Measurements from ENCODE around the gene KLHL6.
"Not testable (repeated sequence)": the region's sequence is repeated elsewhere in the genome, so short reads cannot be mapped to it uniquely, and the experiment has no call there.

KLHL6 gene

DNA sequence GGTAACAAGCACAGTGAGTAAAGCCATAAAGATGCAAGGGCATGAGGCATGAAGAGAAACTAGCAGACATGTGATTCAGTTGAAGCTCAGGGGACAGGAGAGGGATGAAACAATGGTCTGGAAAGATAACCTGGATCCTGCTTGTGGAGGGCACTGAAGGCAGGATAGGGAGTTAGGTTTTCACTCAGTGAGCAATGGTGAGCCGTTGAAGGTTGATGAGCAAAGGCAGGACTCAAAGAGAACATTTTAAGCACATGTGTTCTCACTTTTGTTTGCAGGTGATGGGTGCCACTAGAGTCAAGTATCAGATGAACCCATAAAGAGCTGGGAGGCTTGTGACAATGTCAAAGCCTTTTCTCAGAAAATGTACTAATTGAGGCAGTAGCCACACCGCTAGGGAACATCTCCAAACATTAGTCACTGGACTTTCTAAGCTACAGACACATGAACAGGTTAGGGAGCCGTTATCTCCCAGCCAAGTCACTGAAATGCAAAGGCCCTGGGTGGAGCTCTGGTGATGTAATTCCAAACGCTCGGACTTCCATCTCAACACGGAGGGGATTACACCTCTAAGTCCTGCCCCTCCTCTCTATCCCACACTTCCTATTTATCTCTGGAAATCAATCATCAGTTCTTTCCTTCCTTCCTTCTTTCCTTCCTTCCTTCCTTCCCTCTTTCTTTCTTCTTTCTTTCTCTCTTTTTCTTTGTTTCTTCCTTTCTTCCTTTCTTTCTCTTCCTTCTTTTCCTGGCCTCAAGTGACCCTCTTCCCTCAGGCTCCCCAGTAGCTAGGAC is 22.7 kb downstream of the KLHL6 start:
- DNase-seq (ENCODE audit: low spot score): no peak

DNA sequence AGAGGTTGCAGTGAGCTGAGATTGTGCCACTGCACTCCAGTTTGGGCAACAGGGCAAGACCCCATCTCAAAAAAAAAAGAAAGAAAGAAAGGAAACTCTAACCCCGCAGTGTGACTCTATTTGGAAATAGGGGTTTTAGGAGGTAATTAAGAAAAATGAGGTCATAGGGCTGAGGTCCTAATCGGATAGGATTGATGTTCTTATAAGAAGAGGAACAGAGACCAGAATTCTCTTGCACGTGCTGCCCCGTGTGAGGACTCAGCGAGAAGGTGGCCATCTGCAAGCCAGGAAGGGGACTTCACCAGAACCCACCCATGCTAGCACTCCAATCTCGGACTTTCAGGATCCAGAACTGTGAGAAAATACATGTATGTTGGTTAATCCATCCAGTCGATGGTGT is 25.8 kb downstream of the KLHL6 start:
- DNase-seq (ENCODE audit: low spot score): no peak

- no peak for DNase-seq (ENCODE audit: low spot score)
Observed at GRCh38 chr3:183529185-183529584, 26.3 kb downstream of the KLHL6 start.

DNA sequence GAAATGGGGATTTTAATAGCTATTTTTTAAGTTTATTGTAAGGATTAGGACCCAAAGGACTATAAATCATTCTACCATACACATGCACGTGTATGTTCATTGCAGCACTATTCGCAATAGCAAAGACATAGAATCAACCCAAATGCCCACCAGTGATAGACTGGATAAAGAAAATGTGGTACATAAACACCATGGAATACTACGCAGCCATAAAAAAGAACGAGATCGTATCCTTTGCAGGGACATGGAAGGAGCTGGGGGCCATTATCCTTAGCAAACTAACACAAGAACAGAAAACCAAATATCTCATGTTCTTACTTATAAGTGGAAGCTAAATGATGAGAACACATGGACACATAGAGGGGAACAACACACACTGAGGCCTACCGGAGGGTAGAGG is 26.7 kb downstream of the KLHL6 start:
- not testable (repeated sequence) for DNase-seq (ENCODE audit: low spot score)

- DNase-seq (ENCODE audit: low spot score): no peak
Observed at GRCh38 chr3:183527428-183528379, 27.8 kb downstream of the KLHL6 start.

DNA sequence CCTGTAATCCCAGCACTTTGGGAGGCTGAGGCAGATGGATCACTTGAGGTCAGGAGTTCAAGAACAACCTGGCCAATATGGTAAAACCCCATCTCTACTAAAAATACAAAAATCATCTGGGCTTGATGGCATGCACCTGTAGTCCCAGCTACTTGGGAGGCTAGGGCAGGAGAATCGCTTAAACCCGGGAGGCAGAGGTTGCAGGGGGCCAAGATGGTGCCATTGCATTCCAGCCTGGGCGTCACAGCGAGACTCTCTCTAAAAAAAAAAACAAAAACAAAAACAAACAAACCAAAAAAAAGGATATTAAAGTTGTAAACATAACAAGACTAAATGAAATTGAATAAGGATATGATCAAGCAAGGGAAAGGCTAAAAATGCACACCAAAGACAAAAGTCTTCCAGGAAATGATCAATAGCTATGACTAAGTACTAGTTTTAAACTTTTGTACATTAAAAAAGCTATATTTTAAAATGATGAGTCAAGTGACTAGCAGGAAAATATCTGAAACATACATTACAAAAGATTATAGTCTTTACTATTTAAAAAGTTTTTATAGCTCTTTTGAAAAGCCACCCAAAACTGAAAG is 28.6 kb downstream of the KLHL6 start:
- DNase-seq (ENCODE audit: low spot score): no peak

GRCh38 chr3:183524476-183524875 is 31.0 kb downstream of the KLHL6 start:
- no peak for DNase-seq (ENCODE audit: low spot score)

DNA sequence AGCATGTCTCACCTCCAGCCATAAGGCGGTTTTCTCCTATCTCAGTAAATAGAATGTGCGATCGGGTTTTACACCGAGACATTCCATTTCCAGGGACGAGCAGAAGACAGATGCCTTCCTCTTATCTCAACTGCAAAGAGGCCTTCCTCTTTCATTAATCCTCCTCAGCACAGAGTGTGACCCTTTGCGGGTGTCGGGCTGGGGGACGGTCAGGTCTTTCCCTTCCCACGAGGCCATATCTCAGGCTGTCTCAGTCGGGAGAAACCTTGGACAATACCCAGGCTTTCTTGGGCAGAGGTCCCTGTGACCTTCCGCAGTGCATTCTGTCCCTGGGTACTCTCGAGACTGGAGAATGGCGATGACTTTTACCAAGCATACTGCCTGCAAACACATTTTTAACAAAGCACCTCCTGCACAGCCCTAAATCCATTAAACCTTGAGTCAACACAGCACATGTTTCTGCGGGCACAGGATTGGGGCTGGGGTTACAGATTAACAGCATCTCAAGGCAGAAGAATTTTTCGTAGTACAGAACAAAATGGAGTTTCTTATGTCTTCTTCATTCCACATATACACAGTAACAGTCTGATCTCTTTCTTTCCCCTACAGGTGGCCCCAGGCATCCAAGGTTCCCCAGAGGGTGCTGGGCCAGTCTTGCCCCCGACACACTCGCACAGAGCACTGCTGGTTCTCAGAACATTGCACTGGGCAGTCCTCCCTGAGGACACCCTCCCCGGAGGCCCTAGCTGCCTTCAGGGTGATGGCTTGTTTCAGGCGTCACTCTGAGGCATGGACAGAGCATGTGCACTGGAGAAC is 34.6 kb downstream of the KLHL6 start:
- DNase-seq (ENCODE audit: low spot score): not testable (repeated sequence)

DNA sequence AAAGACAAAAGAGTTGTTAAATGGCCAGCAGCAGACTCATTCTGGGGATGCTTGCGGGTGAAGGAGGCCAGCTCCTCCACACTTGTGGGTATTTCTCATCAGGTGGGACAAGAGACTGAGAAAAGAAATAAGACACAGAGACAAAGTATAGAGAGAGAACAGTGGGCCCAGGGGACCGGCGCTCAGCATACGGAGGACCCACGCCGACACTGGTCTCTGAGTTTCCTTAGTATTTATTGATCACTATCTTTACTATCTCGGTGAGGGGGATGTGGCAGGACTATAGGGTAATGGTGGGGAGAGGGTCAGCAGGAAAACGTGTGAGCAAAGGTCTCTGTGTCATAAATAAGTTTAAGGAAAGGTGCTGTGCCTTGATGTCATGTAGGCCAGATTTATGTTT is 35.2 kb downstream of the KLHL6 start:
- not testable (repeated sequence) for DNase-seq (ENCODE audit: low spot score)

DNA sequence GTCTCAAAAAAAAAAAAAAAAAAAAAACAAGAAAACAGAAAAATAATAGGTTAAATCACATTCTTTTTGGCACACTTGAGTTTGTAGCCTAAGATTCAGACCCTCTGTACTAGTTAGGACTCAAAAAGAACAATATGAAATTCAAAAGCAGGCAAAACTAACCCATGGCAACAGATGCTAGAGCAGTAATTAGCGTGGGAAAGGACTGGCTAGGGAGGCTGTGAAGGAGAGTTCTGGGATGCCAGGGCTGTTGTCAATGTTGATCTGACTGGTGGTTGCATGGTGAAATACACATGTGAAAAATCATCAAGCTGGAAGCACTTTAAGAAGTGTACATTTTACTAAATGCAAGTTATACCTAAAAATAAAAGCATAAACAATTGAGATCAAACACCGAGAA is 35.6 kb downstream of the KLHL6 start:
- no peak for DNase-seq (ENCODE audit: low spot score)

GRCh38 chr3:183518491-183519251 is 36.8 kb downstream of the KLHL6 start:
- DNase-seq (ENCODE audit: low spot score): no peak

- no peak for DNase-seq (ENCODE audit: low spot score)
Observed at GRCh38 chr3:183517607-183518006, 37.9 kb downstream of the KLHL6 start.

- DNase-seq (ENCODE audit: low spot score): no peak
Observed at GRCh38 chr3:183515968-183516851, 39.3 kb downstream of the KLHL6 start.

- DNase-seq (ENCODE audit: low spot score): no peak
Observed at GRCh38 chr3:183514021-183514420, 41.5 kb downstream of the KLHL6 start.

- DNase-seq (ENCODE audit: low spot score): no peak
Observed at GRCh38 chr3:183513046-183513706, 42.3 kb downstream of the KLHL6 start.

GRCh38 chr3:183511286-183512131 is 44.0 kb downstream of the KLHL6 start:
- not testable (repeated sequence) for DNase-seq (ENCODE audit: low spot score)

DNA sequence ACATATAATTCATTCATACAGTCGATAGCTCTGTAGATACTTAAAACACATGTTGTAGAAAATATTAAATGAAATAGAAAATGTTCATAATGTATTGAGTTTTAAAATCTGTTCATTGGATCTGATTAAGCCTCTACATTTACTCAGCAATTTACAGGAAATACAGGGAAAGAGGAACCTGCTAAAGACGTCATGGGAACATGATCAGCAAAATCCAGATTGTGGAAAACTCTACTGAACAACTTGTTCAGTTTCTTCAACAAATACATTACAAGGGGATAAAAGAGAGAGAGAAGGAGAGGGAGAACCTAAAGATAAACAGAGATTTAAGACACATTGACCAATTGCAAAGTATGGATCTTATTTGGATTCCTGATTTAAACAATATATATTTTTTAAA is 46.7 kb downstream of the KLHL6 start:
- DNase-seq (ENCODE audit: low spot score): no peak

GRCh38 chr3:183507551-183507950 is 48.0 kb downstream of the KLHL6 start:
- DNase-seq (ENCODE audit: low spot score): no peak

Measured in HuH-7.5 (cell line).